HG03066 (cell line): ENCODE measurements around the gene CFAP45.

ENCODE experiments used
- ATAC-seq: cut with Tn5 transposase; IDR thresholded peaks from one replicate; pipeline ENCODE4 v1.9.1; 2021; ENCODE audit warnings: low read depth; ENCODE audit not compliant: unreplicated experiment

Gene CFAP45

GRCh38 chr1:159936273-159936904 is 36.4 kb upstream of the CFAP45 start:
- no peak for ATAC-seq

- no peak for ATAC-seq
Observed at GRCh38 chr1:159935719-159936272, 35.8 kb upstream of the CFAP45 start.

GRCh38 chr1:159935305-159935704 is 35.3 kb upstream of the CFAP45 start:
- ATAC-seq: no peak

GRCh38 chr1:159934136-159935039 is 34.4 kb upstream of the CFAP45 start:
- no peak for ATAC-seq

GRCh38 chr1:159933347-159933746 is 33.4 kb upstream of the CFAP45 start:
- no peak for ATAC-seq

GRCh38 chr1:159932296-159933285 is 32.6 kb upstream of the CFAP45 start:
- ATAC-seq: no peak

- no peak for ATAC-seq
Observed at GRCh38 chr1:159931795-159932173, 31.8 kb upstream of the CFAP45 start.

- no peak for ATAC-seq
Observed at GRCh38 chr1:159931101-159931794, 31.3 kb upstream of the CFAP45 start.

- ATAC-seq: no peak
Observed at GRCh38 chr1:159930634-159931033, 30.7 kb upstream of the CFAP45 start.

GRCh38 chr1:159930216-159930615 is 30.3 kb upstream of the CFAP45 start:
- no peak for ATAC-seq

- no peak for ATAC-seq
Observed at GRCh38 chr1:159929155-159930051, 29.4 kb upstream of the CFAP45 start.

- no peak for ATAC-seq
Observed at GRCh38 chr1:159928491-159929050, 28.6 kb upstream of the CFAP45 start.

GRCh38 chr1:159927849-159928431 is 28.0 kb upstream of the CFAP45 start:
- ATAC-seq: no peak

GRCh38 chr1:159927211-159927848 is 27.4 kb upstream of the CFAP45 start:
- ATAC-seq: no peak

GRCh38 chr1:159925719-159926078 is 25.7 kb upstream of the CFAP45 start:
- ATAC-seq: peak; percentile 0

- ATAC-seq: peak; percentile 52
Observed at GRCh38 chr1:159924791-159925718, 25.1 kb upstream of the CFAP45 start, which contains the start of gene TAGLN2. Gene TAGLN2, minus strand, starts transcription at chr1:159925507. Its CDS starts 4,998 bp downstream, at chr1:159920509.
